ENCODE data around the gene FCN1.
"Not testable (repeated sequence)": the region's sequence is repeated elsewhere in the genome, so short reads cannot be mapped to it uniquely, and the experiment has no call there.

FCN1 gene

GRCh38 chr9:134917431-134918373 is at the start of gene FCN1:
Gene FCN1, minus strand, starts transcription at chr9:134917912. Its CDS starts 41 bp downstream, at chr9:134917871.
- no peak for DNase-seq

GRCh38 chr9:134966697-134967546 is 49.2 kb upstream of the FCN1 start:
- no peak for DNase-seq

- no peak for DNase-seq
Observed at GRCh38 chr9:134966270-134966669, 48.6 kb upstream of the FCN1 start.

GRCh38 chr9:134965851-134966250 is 48.1 kb upstream of the FCN1 start:
- no peak for DNase-seq

GRCh38 chr9:134965411-134965810 is 47.7 kb upstream of the FCN1 start:
- DNase-seq = no peak

GRCh38 chr9:134964271-134965055 is 46.8 kb upstream of the FCN1 start:
- no peak for DNase-seq

GRCh38 chr9:134963546-134963945 is 45.8 kb upstream of the FCN1 start:
- no peak for DNase-seq

GRCh38 chr9:134962973-134963364 is 45.3 kb upstream of the FCN1 start:
- no peak for DNase-seq

GRCh38 chr9:134962065-134962972 is 44.6 kb upstream of the FCN1 start:
- no peak for DNase-seq

GRCh38 chr9:134961331-134962064 is 43.8 kb upstream of the FCN1 start:
- DNase-seq = no peak

- DNase-seq = no peak
Observed at GRCh38 chr9:134960701-134961181, 43.0 kb upstream of the FCN1 start.

GRCh38 chr9:134959971-134960310 is 42.2 kb upstream of the FCN1 start:
- no peak for DNase-seq

GRCh38 chr9:134959126-134959970 is 41.6 kb upstream of the FCN1 start:
- DNase-seq = no peak

- no peak for DNase-seq
Observed at GRCh38 chr9:134957945-134958227, 40.2 kb upstream of the FCN1 start.

- DNase-seq = no peak
Observed at GRCh38 chr9:134957165-134957944, 39.6 kb upstream of the FCN1 start.

GRCh38 chr9:134956387-134956786 is 38.7 kb upstream of the FCN1 start:
- not testable (repeated sequence) for DNase-seq

- DNase-seq = no peak
Observed at GRCh38 chr9:134955801-134956200, 38.1 kb upstream of the FCN1 start.

GRCh38 chr9:134955156-134955555 is 37.4 kb upstream of the FCN1 start:
- no peak for DNase-seq

GRCh38 chr9:134951994-134952393 is 34.3 kb upstream of the FCN1 start:
- no peak for DNase-seq

GRCh38 chr9:134951461-134951860 is 33.7 kb upstream of the FCN1 start:
- no peak for DNase-seq

Measured in NCI-H1105 treated with DMSO at 0.1 percent for 48 hours (cell line).